ENCODE results near the gene ADCYAP1R1. TPM values are rescaled to one million over a fixed set of nuclear protein-coding genes. Genes with fewer than 3 reads are reported as not detected.

The ADCYAP1R1 gene
- total RNA-seq, 1 donor from 2014 or later: 2.9 TPM

- ATAC-seq: no peak
- intact Hi-C loops (cut with DNase I): no loop called here
- no peak for TF ChIP-seq CTCF (IDR thresholded peaks at IDR 0.05)
Observed at GRCh38 chr7:31095286-31096197, 43.4 kb downstream of the ADCYAP1R1 start.

GRCh38 chr7:31096198-31096876 lies 44.2 kb downstream of the ADCYAP1R1 start:
- H3K27me3 ChIP-seq (ENCODE audit: low read depth): no peaks in the 10 kb centered on the region
- no peak for TF ChIP-seq CTCF (IDR thresholded peaks at IDR 0.05)
- no peak overlapping the region for H3K27ac ChIP-seq
- DNase-seq (no peak), ATAC-seq (no peak)
- H3K9me3 ChIP-seq: no peaks in the 10 kb centered on the region
- H3K36me3 ChIP-seq: no peaks in the 10 kb centered on the region
- H3K4me1 ChIP-seq: no peaks in the 10 kb centered on the region
- intact Hi-C loops (cut with DNase I): no loop called here
- no peak overlapping the region for H3K4me3 ChIP-seq

More at GRCh38 chr7:31095286-31096197, 43.4 kb downstream of the ADCYAP1R1 start:
- H3K4me3 ChIP-seq: no peak overlapping the region
- H3K36me3 ChIP-seq: no peaks in the 10 kb centered on the region
- no peak for DNase-seq
- no peaks in the 10 kb centered on the region for H3K27me3 ChIP-seq (ENCODE audit: low read depth)
- no peaks in the 10 kb centered on the region for H3K9me3 ChIP-seq
- H3K4me1 ChIP-seq: no peaks in the 10 kb centered on the region
- no peak overlapping the region for H3K27ac ChIP-seq

DNA sequence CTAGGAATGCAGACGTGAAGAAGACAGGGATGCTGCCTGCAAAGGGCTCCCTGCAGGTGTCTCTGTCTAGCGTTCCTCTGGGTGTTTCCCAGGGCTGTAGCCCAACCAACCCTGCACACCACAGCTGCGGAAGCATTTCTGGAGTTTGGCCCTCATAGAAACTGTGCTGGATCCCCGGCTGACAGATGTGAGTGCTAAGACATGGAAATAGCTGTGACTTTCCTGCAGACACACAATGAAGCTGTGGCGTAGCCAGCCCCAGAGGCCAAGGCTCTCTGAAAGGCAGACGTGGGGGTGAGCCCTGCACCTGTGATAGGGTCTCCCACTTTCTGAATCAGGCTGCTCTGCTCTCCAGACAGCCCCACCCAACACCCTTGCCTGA lies 44.8 kb downstream of the ADCYAP1R1 start:
- no peak for TF ChIP-seq CTCF (IDR thresholded peaks at IDR 0.05)
- DNase-seq: no peak
- no peaks in the 10 kb centered on the region for H3K27me3 ChIP-seq (ENCODE audit: low read depth)
- no peaks in the 10 kb centered on the region for H3K36me3 ChIP-seq
- H3K4me1 ChIP-seq: no peaks in the 10 kb centered on the region
- intact Hi-C loops (cut with DNase I): no loop called here
- H3K4me3 ChIP-seq: no peak overlapping the region
- H3K27ac ChIP-seq: no peak overlapping the region
- no peaks in the 10 kb centered on the region for H3K9me3 ChIP-seq
- ATAC-seq: no peak

DNA sequence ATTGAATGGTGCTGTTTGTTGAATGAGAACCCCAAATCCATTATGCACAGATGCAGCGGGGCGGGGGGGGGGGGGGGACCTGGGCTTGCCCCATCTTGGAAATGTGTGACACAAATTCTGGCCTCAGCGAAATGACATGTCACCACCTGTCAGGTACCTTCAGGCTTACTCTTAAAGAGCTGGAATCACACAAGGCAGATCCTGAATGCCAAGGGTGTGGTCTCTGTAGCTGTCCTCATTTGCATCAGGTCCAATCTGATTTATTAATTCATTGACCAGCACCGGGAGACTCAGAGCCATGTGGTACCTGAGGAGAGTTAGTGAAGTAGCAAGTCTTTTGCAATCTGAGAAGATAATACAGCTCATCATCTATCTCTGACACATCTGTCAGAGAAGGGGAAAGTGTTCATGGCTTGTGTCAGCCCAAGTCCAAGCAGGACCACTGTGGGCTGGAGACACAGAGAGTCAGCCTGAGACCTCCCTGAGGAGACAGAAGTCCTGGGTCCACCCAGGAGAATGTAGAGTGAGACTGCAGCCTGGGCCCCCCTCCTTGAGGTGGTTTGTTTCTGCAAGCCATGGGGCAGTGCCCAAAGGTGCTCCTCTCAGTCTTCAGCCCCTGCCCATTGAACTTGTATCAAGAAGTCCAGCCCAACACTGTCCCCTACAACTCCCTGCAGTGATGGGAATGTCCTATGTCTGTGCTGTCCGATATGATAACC lies 46.7 kb downstream of the ADCYAP1R1 start:
- DNase-seq: no peak
- ATAC-seq: no peak

More for the DNA sequence above, 46.7 kb downstream of the ADCYAP1R1 start:
- Histone ChIP-seq H3K36me3 (no peaks in the 10 kb centered on the region), H3K27me3 (ENCODE audit: low read depth) (no peaks in the 10 kb centered on the region), H3K27ac (no peak overlapping the region), H3K4me1 (no peaks in the 10 kb centered on the region), H3K9me3 (no peaks in the 10 kb centered on the region), H3K4me3 (no peak overlapping the region)
- TF ChIP-seq CTCF (IDR thresholded peaks at IDR 0.05): no peak
- intact Hi-C loops (cut with DNase I): no loop called here
